A172 (cell line): ENCODE results near the gene FBN1. TPM values are rescaled to one million over a fixed set of nuclear protein-coding genes. Genes with fewer than 3 reads are reported as not detected.

Source experiments
- DNase-seq: peaks from one replicate; pipeline ENCODE4 v3.0.0-alpha.2; 2015; ENCODE audit warnings: low spot score
- total RNA-seq: library from RNA; depleted of rRNA; stranded (reverse); fragments of >200 nt; shearing (Covaris generic); gene quantifications from 2 replicates; pipeline ENCODE4 v1.2.3, GENCODE V29; 2014

The FBN1 gene
- total RNA-seq, 1 experiment from 2014 or later = 142 TPM

DNA sequence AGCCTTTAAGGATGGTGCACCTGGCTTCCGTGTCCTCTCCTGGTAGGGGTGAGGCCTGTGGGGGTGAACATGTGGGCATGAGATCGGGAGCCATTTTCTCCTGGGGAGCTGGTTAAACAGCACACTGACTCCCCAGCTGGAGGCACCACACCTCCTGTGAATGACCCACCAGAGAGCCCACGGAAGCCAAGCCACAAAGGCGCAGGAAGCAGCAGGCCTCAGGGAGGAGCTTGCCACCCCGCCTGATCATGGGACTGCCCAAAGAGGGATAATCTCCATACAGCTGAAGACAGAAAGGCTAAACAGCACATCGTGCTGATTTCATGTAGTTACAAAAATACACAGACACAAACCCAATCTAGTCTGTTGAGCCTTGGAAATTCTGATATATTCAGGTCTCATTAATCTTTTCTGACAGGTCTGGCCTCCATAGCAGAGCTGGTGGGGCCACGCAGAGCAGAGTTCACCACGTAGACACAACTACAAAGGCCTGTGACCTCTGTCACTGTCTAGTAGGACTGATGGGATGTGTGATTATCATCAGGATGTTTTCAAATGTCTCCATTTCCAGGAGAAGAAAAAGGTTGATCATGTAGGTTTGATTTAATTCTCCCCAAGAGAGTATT, 239.1 kb downstream of the FBN1 start:
- DNase-seq = no peak

DNA sequence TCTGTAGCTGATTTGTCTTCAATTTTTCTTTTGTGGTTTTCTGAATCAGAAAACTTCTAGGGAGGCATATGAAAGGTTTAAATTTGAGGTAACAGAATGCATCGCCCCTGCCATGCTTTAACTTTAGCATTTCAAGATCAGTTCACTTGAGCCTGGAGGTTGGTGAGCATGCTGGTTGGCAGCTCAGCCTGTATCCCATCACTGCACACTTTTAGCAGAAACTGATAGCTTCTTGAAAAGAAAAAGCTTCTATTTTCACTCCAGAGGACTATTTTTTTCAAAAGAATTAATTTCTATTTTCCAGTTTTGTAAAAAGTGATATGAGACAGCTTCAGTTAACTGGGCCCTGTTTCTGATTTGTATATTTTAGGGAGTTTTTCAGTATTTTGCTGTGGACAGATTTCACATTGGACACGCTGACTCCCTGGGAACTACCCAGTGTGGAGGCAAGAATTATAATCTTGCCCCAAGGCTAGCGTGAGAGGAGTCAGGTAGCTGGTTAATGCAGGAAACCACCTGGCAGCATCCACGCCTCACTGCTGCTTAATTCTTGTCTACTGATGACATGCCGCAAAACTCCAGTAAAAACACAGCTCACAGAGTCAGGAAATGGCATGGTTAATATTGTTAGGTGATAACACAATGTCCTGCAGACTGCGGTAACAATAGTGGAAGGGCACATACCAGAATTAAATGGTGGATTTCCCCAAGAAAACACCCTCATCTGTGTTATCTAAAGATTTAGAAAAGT, 242.9 kb downstream of the FBN1 start:
- peak; percentile 59 for DNase-seq

GRCh38 chr15:48400086-48400485, 245.4 kb downstream of the FBN1 start:
- DNase-seq = no peak

DNA sequence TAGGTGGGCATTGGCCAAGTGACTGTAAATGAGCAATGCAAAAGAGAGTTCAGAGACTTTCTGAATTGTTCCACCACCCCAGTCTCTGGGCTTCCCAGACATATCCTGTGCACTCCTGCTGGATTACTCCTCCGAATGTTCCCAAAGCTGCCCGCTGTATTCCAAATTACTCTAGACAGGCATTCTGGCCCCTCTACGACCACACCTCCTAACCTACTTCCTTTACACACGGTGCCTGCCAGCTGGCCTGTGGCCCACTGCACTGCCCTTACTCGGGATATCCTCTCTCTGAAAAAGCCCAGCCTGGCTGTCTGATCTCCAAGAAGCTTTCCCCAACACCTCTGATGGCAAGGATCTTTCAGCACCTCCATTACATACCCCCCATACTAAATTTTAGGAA, 247.7 kb downstream of the FBN1 start:
- no peak for DNase-seq

DNA sequence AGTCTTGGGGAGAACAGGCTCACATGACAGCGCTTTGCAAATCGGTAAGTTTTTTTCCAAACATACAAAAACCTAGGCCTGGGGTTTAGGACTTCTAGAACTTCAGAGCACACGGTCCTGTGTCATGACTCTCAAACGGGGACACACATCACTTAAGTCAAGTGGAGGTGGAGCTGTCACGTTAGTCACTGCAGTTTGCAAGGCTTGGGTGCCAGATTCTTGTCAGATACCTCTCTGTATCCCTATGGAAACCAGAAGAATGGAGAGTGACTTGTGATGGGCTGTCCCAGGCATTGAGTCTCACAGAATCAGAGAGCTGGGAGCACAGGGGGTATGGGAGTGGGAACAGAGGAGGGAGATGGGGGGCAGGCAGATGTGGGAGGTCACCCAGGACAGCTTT, 249.5 kb downstream of the FBN1 start:
- no peak for DNase-seq

GRCh38 chr15:48395521-48396011, 249.9 kb downstream of the FBN1 start:
- peak; percentile 88 for DNase-seq

GRCh38 chr15:48394970-48395369, 250.5 kb downstream of the FBN1 start:
- DNase-seq = no peak

- no peak for DNase-seq
Observed at GRCh38 chr15:48393645-48394506, 251.6 kb downstream of the FBN1 start.

DNA sequence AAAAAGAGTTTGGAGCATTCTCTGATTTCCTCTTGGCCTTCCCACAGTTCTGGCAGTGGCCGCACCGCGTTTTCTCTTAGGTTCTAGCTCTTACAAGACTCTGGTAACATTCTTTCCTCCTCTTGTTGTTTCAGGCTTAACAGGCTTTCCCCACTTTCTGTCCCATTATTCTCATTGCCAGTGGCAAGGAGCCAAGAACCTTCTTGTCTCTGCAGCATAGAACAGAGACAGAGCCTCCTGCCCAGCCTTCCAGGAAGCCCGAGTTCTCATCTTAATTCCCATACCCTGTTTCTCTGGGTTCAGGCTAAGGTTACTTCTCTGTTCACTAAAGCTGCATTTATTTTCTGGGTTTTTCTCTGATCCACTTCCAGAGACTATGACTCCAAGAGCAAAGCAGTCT, 253.2 kb downstream of the FBN1 start:
- no peak for DNase-seq

DNA sequence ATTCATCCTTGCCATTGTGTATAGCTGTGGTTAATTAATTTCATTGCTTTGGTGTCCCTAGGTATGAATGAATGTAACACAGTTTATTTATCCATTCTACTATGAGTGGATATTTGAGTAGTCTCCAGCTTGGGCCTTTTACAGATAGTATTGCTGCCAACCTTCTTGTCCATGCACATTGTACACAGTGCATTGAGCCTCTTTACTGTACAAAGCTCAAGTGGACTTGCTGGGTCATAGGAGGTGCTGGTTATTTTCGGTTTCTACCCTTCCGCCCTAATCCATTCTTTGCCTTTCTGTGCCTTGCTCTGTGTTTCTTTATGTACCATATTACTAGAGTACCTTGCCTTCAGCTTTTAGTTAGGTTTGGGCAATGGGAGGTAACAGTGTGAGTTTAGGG, 253.6 kb downstream of the FBN1 start:
- DNase-seq = no peak

DNA sequence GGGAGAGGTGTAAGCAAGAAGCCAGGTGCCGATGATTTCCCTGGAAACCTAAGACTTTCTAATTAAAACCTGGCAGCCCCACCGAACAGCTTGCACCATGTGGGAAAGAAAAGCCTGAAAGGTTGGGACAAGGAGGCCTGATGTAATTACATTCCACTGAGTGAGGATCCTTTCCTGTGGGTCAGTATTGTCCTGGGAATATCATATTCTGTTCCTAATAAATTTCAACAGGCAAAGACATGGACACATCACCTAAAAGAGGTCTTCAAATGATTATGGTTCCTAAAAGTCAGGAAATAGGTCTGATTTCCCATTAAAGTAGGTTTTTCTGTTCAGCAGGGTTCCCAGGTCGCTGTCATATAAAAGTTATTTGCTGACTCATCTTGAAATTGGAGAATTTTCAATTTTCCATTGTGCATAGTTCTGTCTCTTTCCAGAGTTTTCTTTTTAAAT, 255.8 kb downstream of the FBN1 start:
- DNase-seq = no peak

GRCh38 chr15:48388910-48389309, 256.6 kb downstream of the FBN1 start:
- no peak for DNase-seq

DNA sequence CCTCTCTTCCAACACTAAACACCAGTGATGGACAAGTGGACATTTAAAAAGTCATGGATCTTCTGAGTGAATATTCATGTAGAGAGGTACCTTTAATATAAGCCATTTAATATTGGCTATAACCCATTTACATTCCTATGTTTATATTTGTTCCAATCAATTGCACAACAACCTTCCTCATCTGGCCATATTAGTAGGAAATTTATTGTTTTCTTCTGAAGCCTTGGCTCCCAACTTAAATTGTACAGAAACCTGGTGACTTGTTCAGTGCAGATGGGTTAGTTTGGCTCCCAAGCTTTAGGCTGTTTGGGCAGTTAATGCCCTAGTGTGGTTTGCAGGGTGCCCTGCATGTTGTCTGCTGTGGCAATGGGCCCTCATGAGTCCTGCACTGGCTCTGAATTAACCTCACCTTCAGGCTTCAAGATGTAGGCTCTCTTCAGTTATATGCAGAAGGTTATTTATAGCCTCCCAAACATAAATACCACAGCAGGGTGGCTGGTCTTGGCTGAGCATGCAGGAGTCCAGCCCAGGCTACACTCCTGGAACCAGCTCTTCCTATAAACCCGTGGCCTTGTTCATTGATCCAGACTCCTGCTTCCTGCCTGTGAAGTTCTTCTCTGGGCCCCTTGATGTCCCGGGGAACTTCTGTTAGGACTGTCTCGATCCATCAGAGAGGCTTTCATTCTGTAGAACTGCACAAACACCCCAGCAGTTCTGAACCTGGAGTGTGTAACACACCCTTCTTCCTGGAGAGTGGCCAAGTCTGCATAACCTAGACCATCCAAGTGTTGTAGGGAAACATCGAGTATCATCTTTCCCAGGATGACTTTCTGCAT, 257.3 kb downstream of the FBN1 start:
- DNase-seq = peak; percentile 53

DNA sequence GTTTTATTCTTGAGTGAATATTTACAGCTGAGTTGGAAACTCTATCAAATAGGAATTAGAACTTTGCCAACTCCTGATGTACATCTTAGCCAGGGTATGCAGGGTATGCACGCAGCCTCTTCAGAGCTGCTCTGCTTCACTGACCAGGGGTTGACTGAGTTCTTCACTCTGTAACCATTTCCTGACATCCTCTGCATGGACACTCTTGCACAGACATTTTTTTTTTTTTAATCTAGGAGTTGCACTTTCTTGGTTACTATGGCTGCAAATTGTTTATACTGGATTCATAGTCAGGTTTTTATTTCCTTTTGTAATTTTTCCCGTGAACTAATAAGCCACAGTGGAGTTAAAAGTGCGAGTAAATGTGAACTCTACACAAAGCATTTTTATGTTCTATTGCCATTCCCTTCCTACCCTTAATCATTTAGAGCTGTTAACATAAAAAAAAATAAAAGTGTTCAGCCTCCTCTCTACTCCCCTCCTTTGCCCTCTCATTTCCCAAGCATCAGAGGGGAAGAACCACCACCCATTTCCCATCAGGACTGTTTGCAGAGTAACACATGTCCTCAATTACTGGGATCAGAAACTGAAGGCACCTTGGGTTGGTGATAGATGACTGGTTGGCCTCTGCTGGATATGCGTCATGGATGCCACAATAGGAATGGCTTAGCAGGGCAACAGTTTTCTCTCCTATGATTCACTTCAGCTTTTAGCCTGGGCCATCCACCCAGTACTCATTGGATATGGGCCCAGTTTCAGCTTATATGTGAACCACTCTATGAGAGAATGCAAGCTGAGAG, 260.3 kb downstream of the FBN1 start:
- peak; percentile 95 for DNase-seq

DNA sequence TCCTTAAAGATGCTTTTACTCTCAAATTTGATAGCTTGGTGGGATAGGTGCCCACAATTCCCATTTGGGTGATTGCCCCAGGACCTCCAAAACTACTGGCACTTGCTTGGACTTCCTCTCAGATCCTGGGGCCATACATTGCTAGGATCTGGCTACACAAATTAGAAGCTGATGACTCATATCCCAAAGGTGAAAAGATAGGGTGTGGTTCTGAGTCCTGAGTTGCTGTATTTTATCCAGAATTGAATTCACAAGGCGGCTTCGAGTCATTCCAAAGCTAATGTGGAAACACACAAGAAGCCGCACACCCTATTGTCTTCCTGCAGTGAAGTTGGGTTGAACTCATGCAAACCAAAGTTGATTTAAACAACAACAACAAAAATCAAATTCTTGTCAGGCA, 260.9 kb downstream of the FBN1 start:
- peak; percentile 70 for DNase-seq

- DNase-seq = no peak
Observed at GRCh38 chr15:48383031-48383430, 262.5 kb downstream of the FBN1 start.

DNA sequence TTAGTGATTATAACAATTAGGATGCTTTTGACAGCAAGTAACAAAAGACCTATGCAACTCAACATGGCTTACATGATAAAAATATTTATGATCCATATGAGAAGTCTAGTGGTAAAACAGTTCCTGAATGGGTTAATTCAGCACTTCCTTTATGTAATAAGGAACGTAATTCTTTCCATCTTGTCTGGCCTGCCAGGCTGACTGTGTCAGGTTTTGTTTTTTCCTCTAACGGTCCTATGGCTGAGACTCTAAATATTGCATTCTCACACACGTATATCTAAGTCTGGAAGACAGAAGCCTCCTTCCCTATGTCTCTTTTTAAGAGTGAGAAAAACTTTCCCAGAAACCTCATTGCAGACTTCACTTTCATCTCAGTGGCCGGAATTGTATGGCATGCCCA, 263.6 kb downstream of the FBN1 start:
- DNase-seq = no peak

DNA sequence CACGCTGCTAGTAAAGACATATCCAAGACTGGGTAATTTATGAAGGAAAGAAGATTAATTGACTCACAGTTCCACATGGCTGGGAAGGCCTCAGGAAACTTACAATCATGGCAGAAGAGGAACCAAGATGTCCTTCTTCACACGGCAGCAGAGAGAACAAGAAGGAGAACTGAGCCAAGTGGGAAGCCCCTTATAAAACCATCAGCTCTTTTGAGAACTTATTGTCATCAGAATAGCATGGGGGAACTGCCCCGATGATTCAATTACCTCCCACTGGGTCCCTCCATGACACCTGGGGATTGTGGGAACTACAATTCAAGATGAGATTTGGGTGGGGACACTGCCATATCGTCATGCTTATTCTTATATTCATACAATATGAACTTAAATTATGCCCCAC, 265.3 kb downstream of the FBN1 start:
- DNase-seq = no peak

DNA sequence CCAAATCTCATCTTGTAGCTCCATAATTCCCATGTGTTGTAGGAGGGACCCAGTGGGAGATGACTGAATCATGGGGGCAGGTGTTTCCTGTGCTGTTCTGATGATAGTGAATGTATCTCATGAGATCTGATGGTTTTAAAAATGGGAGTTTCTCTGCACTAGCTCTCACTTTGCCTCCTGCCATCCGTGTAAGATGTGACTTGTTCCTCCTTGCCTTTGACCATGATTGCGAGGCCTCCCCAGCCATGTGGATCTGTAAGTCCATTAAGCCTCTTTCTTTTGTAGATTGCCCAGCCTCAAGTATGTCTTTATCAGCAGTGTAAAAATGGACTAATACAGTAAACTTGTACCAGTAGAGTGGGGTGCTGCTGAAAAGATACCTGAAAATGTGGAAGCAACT, 269.7 kb downstream of the FBN1 start:
- no peak for DNase-seq

DNA sequence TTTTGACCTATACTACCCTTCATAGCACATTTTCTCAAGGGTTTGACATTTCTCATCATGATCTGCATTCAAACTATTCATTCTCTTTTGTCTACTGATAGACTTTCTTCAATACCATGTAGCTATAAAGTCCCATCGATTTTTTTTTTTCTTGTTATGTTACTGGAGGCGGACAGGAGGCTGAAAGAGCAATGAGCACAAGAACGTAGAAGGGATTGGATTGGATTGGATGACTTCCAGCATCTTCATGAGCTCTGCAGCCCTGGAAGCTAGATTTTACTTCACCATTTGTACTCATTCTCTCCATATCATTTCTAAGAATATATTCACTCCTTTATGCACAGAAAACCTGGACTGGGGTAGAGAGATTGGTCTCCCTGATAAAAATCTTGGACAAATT, 271.0 kb downstream of the FBN1 start:
- peak; percentile 33 for DNase-seq
